ENCODE results near the gene GIGYF2.

Gene GIGYF2

DNA sequence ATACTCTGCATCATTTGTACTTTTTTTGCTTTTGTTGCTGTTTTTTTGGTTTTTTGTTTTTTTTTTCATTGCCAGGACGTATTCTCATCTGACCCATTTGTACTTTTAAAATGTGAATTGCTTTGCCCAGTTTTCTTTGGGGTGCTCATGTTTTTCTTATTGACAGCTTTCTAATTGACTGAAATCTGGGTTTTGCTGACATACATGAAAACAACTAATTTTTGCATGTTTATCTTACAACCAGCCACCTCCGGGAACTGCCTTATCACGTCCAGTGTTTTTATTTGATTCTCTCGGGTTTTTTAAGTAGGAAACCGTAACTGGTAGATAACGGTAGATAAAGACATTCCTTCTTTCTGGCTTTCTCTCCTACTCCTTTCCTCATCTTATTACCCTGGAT is 211.6 kb downstream of the GIGYF2 start:
- no peak for DNase-seq (ENCODE audit: low read depth in 1 of 2, low spot score in 1 of 2)

Data from activated T-helper 1 cell treated with anti-CD3 and anti-CD28 coated beads, Interleukin-2, amount 50 U/mL, for 16 hours (primary cell).